ENCODE measurements around the gene HNRNPLL. TPM values are rescaled to one million over a fixed set of nuclear protein-coding genes. Genes with fewer than 3 reads are reported as not detected.
A peak's percentile ranks its signal among the peaks of the same experiment; 100 is the strongest.

Gene HNRNPLL
- total RNA-seq, 4 donors from 2014 or later: 45.2 to 59.7 (median 54.4) TPM

GRCh38 chr2:38591152-38591551, 11.6 kb downstream of the HNRNPLL start:
- in situ Hi-C loops (cut with MboI; ENCODE audit: low pct_ligation_motif_present in 1 of 4, low pct_unique_long_range_greater_than_20kb in 1 of 4, low sequenced_read_pairs in 3 of 4): loop anchor here in 2 of 4 donors (5.0 to 10.0 kb wide), 2 partner anchors 116 to 144 kb away; no protein-coding TSS in a partner anchor
- Histone ChIP-seq H3K36me3 (no peaks in the 10 kb centered on the region), H3K9me3 (no peaks in the 10 kb centered on the region), H3K4me1 (peaks cover 3 to 65% (median 11%) of the 10 kb centered on the region in 4 donors), H3K27ac (peak overlapping the region; percentile 6 to 98 (median 25)), H3K4me3 (no peak overlapping the region), H3K27me3 (no peaks in the 10 kb centered on the region)
- intact Hi-C loops (cut with DNase I; ENCODE audit: low total_unique reads): no loop called here
- WGBS, 2 donors (ENCODE audit: low coverage in 1 of 2): 32 to 47% methylated on average over 2 of the region's 2 CpGs
- DNase-seq: no peak
- no peak for TF ChIP-seq POLR2A (IDR thresholded peaks at IDR 0.05)
- no peak for TF ChIP-seq EP300 (IDR thresholded peaks at IDR 0.05; ENCODE audit: low read depth)
- TF ChIP-seq, protein P1, sequence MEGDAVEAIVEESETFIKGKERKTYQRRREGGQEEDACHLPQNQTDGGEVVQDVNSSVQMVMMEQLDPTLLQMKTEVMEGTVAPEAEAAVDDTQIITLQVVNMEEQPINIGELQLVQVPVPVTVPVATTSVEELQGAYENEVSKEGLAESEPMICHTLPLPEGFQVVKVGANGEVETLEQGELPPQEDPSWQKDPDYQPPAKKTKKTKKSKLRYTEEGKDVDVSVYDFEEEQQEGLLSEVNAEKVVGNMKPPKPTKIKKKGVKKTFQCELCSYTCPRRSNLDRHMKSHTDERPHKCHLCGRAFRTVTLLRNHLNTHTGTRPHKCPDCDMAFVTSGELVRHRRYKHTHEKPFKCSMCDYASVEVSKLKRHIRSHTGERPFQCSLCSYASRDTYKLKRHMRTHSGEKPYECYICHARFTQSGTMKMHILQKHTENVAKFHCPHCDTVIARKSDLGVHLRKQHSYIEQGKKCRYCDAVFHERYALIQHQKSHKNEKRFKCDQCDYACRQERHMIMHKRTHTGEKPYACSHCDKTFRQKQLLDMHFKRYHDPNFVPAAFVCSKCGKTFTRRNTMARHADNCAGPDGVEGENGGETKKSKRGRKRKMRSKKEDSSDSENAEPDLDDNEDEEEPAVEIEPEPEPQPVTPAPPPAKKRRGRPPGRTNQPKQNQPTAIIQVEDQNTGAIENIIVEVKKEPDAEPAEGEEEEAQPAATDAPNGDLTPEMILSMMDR (IDR thresholded peaks at IDR 0.05): no peak
- no peak for TF ChIP-seq POLR2AphosphoS5 (IDR thresholded peaks at IDR 0.05)

GRCh38 chr2:38590053-38590452, 12.7 kb downstream of the HNRNPLL start:
- no peak for DNase-seq
- 90 to 95% methylated on average over 3 of the region's 3 CpGs for WGBS, 2 donors (ENCODE audit: low coverage in 1 of 2)
- intact Hi-C loops (cut with DNase I; ENCODE audit: low total_unique reads): no loop called here
- H3K36me3 ChIP-seq: no peaks in the 10 kb centered on the region
- H3K4me1 ChIP-seq: peaks cover 3 to 67% (median 11%) of the 10 kb centered on the region in 4 donors
- H3K4me3 ChIP-seq: no peak overlapping the region
- in situ Hi-C loops (cut with MboI; ENCODE audit: low pct_ligation_motif_present in 1 of 4, low pct_unique_long_range_greater_than_20kb in 1 of 4, low sequenced_read_pairs in 3 of 4): loop anchor here in 2 of 4 donors (5.0 to 10.0 kb wide), 2 partner anchors 117 to 145 kb away; no protein-coding TSS in a partner anchor
- no peaks in the 10 kb centered on the region for H3K9me3 ChIP-seq
- TF ChIP-seq EP300 (IDR thresholded peaks at IDR 0.05; ENCODE audit: low read depth) (no peak), POLR2A (IDR thresholded peaks at IDR 0.05) (no peak), POLR2AphosphoS5 (IDR thresholded peaks at IDR 0.05) (no peak)
- TF ChIP-seq, protein P1 (IDR thresholded peaks at IDR 0.05): no peak
- H3K27me3 ChIP-seq: no peaks in the 10 kb centered on the region
- H3K27ac ChIP-seq: peak overlapping the region in 3 of 4 donors; percentile 14 to 98 (median 34)

DNA sequence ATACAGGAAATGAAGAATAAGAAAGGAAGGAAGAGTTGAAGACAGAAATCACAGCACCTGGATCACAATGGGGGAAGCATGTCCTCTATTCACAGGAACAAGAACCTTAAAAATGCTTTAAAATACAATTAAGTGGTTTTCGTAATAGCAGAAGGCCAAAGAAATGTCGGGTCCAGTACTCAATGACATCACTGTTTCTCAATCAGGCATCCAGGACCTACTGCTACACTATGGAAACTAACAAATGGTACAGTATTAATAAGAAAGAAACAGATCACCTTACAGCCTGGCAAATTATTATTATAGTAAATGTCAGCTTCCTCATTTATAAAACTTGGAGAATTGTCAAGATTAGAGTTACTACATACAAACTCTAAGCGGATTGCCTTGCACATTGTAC, 15.8 kb downstream of the HNRNPLL start:
- Histone ChIP-seq H3K9me3 (no peaks in the 10 kb centered on the region), H3K4me1 (peaks cover 0 to 45% (median 3%) of the 10 kb centered on the region in 4 donors), H3K36me3 (no peaks in the 10 kb centered on the region), H3K27me3 (no peaks in the 10 kb centered on the region), H3K4me3 (no peak overlapping the region), H3K27ac (peak overlapping the region in 1 of 4 donors; percentile 25)
- intact Hi-C loops (cut with DNase I; ENCODE audit: low total_unique reads): loop anchor here (10.0 kb wide), 1 partner anchor 148 kb away; no protein-coding TSS in a partner anchor
- no peak for TF ChIP-seq POLR2A (IDR thresholded peaks at IDR 0.05)
- TF ChIP-seq, protein P1 (IDR thresholded peaks at IDR 0.05): no peak
- no peak for TF ChIP-seq POLR2AphosphoS5 (IDR thresholded peaks at IDR 0.05)
- TF ChIP-seq EP300 (IDR thresholded peaks at IDR 0.05; ENCODE audit: low read depth): no peak
- in situ Hi-C loops (cut with MboI; ENCODE audit: low pct_ligation_motif_present in 1 of 4, low pct_unique_long_range_greater_than_20kb in 1 of 4, low sequenced_read_pairs in 3 of 4): loop anchor here in 2 of 4 donors (10.0 kb wide), 1 partner anchor 148 kb away; no protein-coding TSS in a partner anchor
- DNase-seq: no peak
- 80 to 85% methylated on average over 3 of the region's 3 CpGs for WGBS, 2 donors (ENCODE audit: low coverage in 1 of 2)

DNA sequence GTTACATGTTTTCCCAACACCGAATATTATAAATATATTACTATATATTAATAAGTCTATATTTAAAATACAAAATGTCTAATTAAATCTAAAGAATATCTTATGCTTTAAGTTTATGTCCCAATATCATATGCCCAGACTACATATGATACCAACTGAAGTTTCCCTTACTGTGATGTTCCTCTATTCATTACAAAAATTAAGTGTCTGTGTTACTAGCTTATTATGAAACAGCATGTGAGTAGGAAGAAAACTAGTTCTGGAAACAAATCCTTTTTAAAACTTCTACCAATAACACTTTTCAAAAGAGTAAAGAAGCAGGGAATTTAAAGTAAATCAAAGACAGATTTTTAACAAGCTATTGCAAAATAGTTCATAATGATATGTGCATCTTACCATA, 17.8 kb downstream of the HNRNPLL start:
- in situ Hi-C loops (cut with MboI; ENCODE audit: low pct_ligation_motif_present in 1 of 4, low pct_unique_long_range_greater_than_20kb in 1 of 4, low sequenced_read_pairs in 3 of 4): loop anchor here in 2 of 4 donors (10.0 kb wide), 1 partner anchor 150 kb away; no protein-coding TSS in a partner anchor
- no peak overlapping the region for H3K4me3 ChIP-seq
- H3K4me1 ChIP-seq: peaks cover 4 to 46% (median 5%) of the 10 kb centered on the region in 4 donors
- TF ChIP-seq POLR2AphosphoS5 (IDR thresholded peaks at IDR 0.05): no peak
- TF ChIP-seq, protein P1 (IDR thresholded peaks at IDR 0.05): no peak
- TF ChIP-seq POLR2A (IDR thresholded peaks at IDR 0.05): no peak
- no peak for TF ChIP-seq EP300 (IDR thresholded peaks at IDR 0.05; ENCODE audit: low read depth)
- no peak overlapping the region for H3K27ac ChIP-seq
- WGBS, 2 donors (ENCODE audit: low coverage in 1 of 2): 94 to 100% methylated on average over 1 of the region's 1 CpG
- DNase-seq: no peak
- intact Hi-C loops (cut with DNase I; ENCODE audit: low total_unique reads): loop anchor here (10.0 kb wide), 1 partner anchor 150 kb away; no protein-coding TSS in a partner anchor
- H3K27me3 ChIP-seq: no peaks in the 10 kb centered on the region
- no peaks in the 10 kb centered on the region for H3K9me3 ChIP-seq
- H3K36me3 ChIP-seq: no peaks in the 10 kb centered on the region

All from transverse colon (tissue), 4 donors.